ENCODE data around the gene IFNG-AS1. TPM values are rescaled to one million over a fixed set of nuclear protein-coding genes. Genes with fewer than 3 reads are reported as not detected.
A peak's percentile ranks its signal among the peaks of the same experiment; 100 is the strongest.

Gene IFNG-AS1
- total RNA-seq, 1 donor = not detected

DNA sequence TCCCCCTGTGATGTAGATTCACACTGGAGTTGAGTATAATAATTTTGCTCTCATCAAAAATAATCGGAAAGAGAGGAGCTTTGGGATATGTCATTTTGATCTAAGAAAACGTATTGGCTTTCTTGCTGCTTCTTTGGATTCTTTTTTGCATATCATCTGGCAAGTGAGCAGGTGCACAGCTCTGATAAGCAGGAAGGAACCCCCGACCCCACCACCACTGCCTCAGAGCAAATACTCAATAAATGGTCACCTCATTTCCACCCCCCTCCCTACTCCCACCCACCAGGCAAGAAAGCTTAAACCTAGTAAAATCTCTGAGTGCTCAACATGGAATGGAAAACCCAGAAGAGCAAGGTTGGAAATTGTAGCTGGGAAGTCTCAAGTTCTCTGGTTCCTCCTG lies 49.4 kb downstream of the IFNG-AS1 start:
- TF ChIP-seq, protein P1, sequence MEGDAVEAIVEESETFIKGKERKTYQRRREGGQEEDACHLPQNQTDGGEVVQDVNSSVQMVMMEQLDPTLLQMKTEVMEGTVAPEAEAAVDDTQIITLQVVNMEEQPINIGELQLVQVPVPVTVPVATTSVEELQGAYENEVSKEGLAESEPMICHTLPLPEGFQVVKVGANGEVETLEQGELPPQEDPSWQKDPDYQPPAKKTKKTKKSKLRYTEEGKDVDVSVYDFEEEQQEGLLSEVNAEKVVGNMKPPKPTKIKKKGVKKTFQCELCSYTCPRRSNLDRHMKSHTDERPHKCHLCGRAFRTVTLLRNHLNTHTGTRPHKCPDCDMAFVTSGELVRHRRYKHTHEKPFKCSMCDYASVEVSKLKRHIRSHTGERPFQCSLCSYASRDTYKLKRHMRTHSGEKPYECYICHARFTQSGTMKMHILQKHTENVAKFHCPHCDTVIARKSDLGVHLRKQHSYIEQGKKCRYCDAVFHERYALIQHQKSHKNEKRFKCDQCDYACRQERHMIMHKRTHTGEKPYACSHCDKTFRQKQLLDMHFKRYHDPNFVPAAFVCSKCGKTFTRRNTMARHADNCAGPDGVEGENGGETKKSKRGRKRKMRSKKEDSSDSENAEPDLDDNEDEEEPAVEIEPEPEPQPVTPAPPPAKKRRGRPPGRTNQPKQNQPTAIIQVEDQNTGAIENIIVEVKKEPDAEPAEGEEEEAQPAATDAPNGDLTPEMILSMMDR (IDR thresholded peaks at IDR 0.05; ENCODE audit: insufficient read depth, low read depth, low read length) = no peak
- no peak overlapping the region for H3K4me3 ChIP-seq (ENCODE audit: low read depth, low read length)
- DNase-seq (ENCODE audit: low read depth) = no peak

DNA sequence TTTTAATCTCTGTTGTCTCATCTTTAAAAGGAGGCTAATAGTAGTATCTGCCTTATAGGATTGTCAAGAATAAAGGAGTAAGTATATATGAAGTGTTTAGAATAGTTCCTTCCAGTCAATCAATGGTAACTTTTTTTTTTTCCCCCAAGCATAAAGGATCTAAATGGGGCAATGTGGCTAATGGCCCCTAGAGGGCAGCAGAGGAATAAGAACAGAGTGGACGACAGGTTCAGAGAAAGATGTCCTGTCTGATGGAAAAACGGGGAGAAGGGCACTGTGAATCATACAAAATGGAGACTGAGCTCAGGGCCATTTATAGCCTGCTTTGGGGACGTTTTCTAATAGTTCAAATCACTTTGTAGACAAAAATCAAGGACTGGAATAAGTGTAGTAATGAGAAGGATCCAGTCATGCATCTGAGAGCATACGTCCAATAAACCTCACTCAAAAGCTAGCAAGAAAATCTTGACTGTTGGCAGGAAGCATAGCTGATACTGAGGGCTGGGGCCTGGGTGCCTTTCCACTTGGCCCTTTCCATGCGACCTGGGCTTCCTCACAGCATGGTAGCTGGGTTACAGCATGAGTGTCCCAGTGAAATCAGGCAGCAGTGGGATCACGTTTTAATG lies 51.3 kb downstream of the IFNG-AS1 start:
- no peak overlapping the region for H3K4me3 ChIP-seq (ENCODE audit: low read depth, low read length)
- TF ChIP-seq, protein P1 (IDR thresholded peaks at IDR 0.05; ENCODE audit: insufficient read depth, low read depth, low read length) = peak; percentile 87
- DNase-seq (ENCODE audit: low read depth) = peak; percentile 65

DNA sequence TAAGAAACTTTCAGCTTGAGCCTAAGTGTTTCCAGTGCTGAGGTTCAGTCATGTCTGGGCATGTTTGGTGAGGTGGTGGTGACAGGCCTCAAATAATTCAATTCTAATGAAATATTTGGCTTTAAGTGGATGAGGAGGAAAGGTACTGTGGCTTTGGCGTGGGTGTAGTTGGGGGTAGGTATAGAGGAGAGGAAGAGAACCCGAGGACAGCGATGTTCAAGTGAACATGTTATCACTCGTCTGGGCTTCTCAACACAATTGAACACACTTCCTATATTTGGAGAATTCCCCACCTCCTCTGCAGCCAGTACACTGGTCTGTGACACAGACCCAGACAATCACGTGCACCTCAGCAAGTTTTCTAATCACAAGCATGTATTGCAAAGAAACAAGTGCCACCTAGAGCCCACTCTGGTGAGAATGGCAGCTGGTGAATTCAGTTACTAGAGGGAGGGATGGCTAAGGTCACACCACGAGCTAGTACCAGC lies 53.0 kb downstream of the IFNG-AS1 start:
- H3K4me3 ChIP-seq (ENCODE audit: low read depth, low read length) = no peak overlapping the region
- TF ChIP-seq, protein P1 (IDR thresholded peaks at IDR 0.05; ENCODE audit: insufficient read depth, low read depth, low read length) = no peak
- no peak for DNase-seq (ENCODE audit: low read depth)

GRCh38 chr12:68043435-68043834 lies 54.2 kb downstream of the IFNG-AS1 start:
- TF ChIP-seq, protein P1 (IDR thresholded peaks at IDR 0.05; ENCODE audit: insufficient read depth, low read depth, low read length) = no peak
- no peak overlapping the region for H3K4me3 ChIP-seq (ENCODE audit: low read depth, low read length)
- no peak for DNase-seq (ENCODE audit: low read depth)

GRCh38 chr12:68048648-68049297 lies 59.5 kb downstream of the IFNG-AS1 start:
- H3K4me3 ChIP-seq (ENCODE audit: low read depth, low read length) = no peak overlapping the region
- DNase-seq (ENCODE audit: low read depth) = no peak
- TF ChIP-seq, protein P1 (IDR thresholded peaks at IDR 0.05; ENCODE audit: insufficient read depth, low read depth, low read length) = no peak

DNA sequence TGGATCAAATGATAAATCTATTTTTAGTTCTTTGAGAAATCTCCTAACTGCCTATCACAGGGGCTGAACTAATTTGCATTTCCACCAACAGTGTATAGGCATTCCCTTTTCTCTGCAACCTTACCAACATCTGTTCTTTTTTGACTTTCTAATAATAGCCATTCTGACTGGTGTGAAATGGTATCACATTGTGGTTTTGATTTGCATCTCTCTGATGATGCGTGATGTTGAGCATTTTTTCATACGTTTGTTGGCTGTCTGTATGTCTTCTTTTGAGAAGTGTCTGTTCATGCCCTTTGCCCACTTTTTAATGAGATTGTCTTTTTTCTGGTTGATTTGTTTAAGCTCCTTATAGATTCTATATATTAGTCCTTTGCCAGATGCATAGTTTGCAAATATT lies 67.1 kb downstream of the IFNG-AS1 start:
- TF ChIP-seq, protein P1 (IDR thresholded peaks at IDR 0.05; ENCODE audit: insufficient read depth, low read depth, low read length) = no peak
- DNase-seq (ENCODE audit: low read depth) = no peak
- H3K4me3 ChIP-seq (ENCODE audit: low read depth, low read length) = no peak overlapping the region

Data from fibroblast of villous mesenchyme (primary cell).